G401 (cell line): ENCODE measurements around the gene ORMDL2. TPM values are rescaled to one million over a fixed set of nuclear protein-coding genes. Genes with fewer than 3 reads are reported as not detected.
"Not testable (repeated sequence)": the region's sequence is repeated elsewhere in the genome, so short reads cannot be mapped to it uniquely, and the experiment has no call there.

ENCODE experiments used
- DNase-seq: peaks from one replicate; pipeline ENCODE4 v3.0.0-alpha.2; 2015; ENCODE audit warnings: low spot score
- in situ Hi-C: cut with HindIII; loops from 2 replicates; pipeline ENCODE4 v1.10.0; 2016; ENCODE audit warnings: low sequenced_read_pairs, mixed read lengths
- total RNA-seq: library from RNA; depleted of rRNA; stranded (reverse); fragments of >200 nt; shearing (Covaris generic); gene quantifications from 2 replicates; pipeline ENCODE4 v1.2.3, GENCODE V29; 2014; rRNA removed

ORMDL2 gene
- total RNA-seq, 1 experiment from 2014 or later, result 27.8 TPM

- no peak for DNase-seq
- in situ Hi-C loops, result no loop called here
These were observed 29.9 kb downstream of the ORMDL2 start for GRCh38 chr12:55847603-55848291.

DNA sequence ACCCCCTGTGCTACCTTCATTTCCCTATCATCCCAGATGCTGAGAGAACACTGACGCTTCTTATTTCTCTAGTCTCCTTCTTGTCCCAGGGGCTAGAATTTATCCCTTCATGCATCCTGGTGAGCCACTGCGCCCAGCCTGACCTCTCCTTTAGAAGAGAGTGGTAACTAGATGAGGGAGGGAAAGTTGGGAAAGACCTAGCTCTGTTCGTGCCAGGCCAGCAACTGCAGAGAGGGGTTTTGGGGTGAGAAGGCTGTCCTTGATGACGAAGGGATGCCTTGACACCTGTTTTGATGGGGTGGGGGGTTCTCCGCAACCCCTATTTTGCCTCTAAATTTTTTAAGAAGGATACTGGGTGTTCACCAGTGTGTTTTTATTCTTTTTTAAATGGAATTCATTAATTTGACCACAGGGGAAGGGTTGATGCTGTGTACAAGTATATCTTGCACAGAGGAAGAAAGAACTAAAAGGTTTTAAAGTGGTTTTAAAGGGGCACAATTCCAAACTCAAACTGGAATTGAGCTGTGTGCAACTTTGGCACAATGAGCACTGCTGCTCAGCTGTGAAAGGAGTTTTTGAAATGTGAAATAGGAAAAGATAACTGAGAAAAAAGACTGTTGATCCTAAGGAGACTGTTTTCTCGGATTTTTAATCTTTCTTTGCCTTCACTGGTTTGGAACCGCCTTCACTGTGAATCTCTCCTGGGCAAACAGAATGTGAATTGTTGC is 31.9 kb downstream of the ORMDL2 start:
- in situ Hi-C loops, result no loop called here
- no peak for DNase-seq

GRCh38 chr12:55850401-55850800 is 32.6 kb downstream of the ORMDL2 start:
- DNase-seq, result no peak
- in situ Hi-C loops, result no loop called here

DNA sequence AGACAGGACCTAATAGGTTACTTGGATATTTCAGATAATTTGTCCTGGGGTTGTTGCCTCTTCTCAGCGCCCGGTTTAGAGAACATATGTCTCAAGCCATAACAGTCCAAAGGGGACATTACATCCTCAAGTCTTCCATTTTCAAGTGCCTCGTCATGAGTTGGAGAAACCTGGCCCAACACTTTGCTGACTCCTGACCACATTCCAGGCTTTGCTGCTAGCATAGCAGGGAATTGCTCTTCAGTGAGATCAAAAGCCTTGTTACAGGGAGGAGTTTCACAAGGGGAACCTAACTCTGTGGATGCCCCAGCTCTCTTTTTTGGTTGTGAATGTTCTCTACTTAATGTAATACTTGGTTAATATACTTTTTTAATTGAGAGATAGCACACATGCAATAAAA is 33.1 kb downstream of the ORMDL2 start:
- no peak for DNase-seq
- in situ Hi-C loops, result no loop called here

DNA sequence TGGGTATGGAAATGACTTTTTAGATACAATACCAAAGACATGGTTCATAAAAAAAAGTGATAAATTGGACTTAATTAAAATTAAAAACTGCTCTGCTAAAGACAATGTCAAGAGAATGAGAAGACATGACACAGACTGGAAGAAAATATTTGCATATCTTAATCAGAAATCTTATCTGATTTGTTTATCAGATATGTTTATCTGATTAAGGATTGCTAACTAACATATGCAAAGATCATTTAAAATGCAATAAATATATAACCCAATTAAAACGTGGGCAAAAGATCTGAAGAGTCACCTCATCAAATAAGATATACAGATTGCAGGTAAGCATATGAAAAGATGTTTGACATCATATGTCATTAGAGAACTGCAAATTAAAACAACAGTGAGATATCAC is 34.9 kb downstream of the ORMDL2 start:
- in situ Hi-C loops, result no loop called here
- DNase-seq, result no peak

- in situ Hi-C loops, result no loop called here
These were observed 43.6 kb downstream of the ORMDL2 start for GRCh38 chr12:55861396-55861795.

GRCh38 chr12:55861871-55862270 is 44.0 kb downstream of the ORMDL2 start:
- DNase-seq, result no peak
- in situ Hi-C loops, result no loop called here

More at GRCh38 chr12:55861396-55861795, 43.6 kb downstream of the ORMDL2 start:
- DNase-seq, result no peak

DNA sequence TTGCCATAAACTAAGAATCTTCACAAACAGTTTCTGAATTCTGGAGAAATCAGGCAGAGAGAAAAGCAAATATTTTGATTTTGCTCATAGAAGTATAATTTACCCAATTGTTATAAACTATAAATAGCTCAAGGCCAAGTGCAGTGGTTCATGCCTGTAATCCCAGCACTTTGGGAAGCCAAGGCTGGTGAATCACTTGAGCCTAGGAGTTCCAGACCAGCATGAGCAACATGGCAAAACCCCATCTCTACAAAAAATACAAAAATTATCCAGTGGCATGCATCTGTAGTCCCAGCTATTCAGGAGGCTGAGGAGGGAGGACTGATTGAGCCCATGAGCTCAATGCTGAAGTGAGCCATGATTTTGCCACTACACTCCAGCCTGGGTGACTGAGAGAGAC is 44.4 kb downstream of the ORMDL2 start:
- DNase-seq, result no peak
- in situ Hi-C loops, result no loop called here

- in situ Hi-C loops, DNase-seq: not testable (repeated sequence)
These were observed 45.1 kb downstream of the ORMDL2 start for GRCh38 chr12:55862931-55863330.

DNA sequence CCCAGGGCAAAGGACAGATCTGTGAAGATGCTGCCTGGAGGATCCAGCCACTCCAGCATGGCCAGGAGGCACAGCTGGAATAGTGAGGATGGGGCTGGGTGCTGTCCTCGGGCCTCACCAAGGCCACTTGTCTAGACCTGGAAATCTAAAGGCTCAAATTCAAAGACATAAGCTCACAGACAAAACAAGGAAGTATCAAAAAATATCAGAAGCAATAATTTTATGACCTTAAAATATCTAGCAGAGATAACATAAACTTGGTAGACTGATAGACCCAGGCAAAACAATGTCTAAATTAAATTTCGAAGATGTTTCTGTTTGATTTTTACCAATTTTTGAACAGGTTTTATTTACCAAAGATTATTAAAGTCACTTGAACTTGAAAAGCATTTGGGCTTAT is 47.5 kb downstream of the ORMDL2 start:
- DNase-seq, result no peak

DNA sequence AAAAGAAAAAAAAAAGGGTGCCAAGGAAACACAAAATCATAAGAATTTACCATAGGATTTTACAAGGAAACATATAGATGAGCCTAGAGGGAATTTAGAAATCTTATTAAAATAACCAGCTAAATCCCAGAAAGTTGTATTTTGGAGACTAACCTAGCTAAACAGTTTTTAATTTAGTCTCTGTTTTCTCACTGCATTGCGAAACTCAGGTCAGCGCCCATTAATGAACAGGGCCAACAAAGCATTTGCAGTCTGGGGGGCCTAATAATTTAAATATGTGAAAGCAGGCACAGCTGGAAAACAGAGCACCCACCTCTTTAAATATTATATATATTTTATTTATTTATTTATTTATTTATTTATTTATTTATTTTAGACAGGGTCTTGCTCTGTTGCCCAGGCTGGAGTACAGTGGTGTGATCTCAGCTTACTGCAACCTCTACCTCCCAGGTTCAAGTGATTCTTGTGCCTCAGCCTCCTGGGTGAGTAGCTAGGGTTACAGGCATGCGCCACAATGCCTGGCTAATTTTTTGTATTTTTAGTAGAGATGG is 48.7 kb downstream of the ORMDL2 start:
- in situ Hi-C loops, DNase-seq: not testable (repeated sequence)

More for the DNA sequence above, 47.5 kb downstream of the ORMDL2 start:
- in situ Hi-C loops, result no loop called here

Other genes starting within 250 kb of the ORMDL2 start
- not detected in 2 replicates for gene OR2AP1, start 245.6 kb upstream of the ORMDL2 start, total RNA-seq
- gene OR10P1, start 181.1 kb upstream of the ORMDL2 start, total RNA-seq, result not detected in 2 replicates
- 0.58 and 3.0 TPM in 2 replicates for gene ITGA7, start 110.1 kb upstream of the ORMDL2 start, total RNA-seq
- 60.2 and 73.7 TPM in 2 replicates for gene BLOC1S1, start 102.0 kb upstream of the ORMDL2 start, total RNA-seq
- gene RDH5, start 97.6 kb upstream of the ORMDL2 start, total RNA-seq, result 2.5 and 4.3 TPM in 2 replicates
- 897 and 1,131 TPM in 2 replicates for gene CD63, start 89.0 kb upstream of the ORMDL2 start, total RNA-seq
- gene GDF11, start 74.9 kb upstream of the ORMDL2 start, total RNA-seq, result 16.2 and 29.2 TPM in 2 replicates
- 248 and 272 TPM in 2 replicates for gene SARNP, start 317 bp upstream of the ORMDL2 start, total RNA-seq
- 17.3 and 33.2 TPM in 2 replicates for gene DNAJC14, start 11.5 kb downstream of the ORMDL2 start, total RNA-seq
- 0.98 and 1.8 TPM in 2 replicates for gene MMP19, start 24.9 kb downstream of the ORMDL2 start, total RNA-seq
- gene PYM1, start 109.9 kb downstream of the ORMDL2 start, total RNA-seq, result 93.9 and 119 TPM in 2 replicates
- 3.6 and 9.7 TPM in 2 replicates for gene DGKA, start 113.1 kb downstream of the ORMDL2 start, total RNA-seq
- 22.2 and 27.9 TPM in 2 replicates for gene PMEL, start 148.0 kb downstream of the ORMDL2 start, total RNA-seq
- gene CDK2, start 148.8 kb downstream of the ORMDL2 start, total RNA-seq, result 44.7 and 52.3 TPM in 2 replicates
- 16.9 and 22.1 TPM in 2 replicates for gene RAB5B, start 156.0 kb downstream of the ORMDL2 start, total RNA-seq
- 39.8 and 50.2 TPM in 2 replicates for gene SUOX, start 179.2 kb downstream of the ORMDL2 start, total RNA-seq
- 0.54 and 4.4 TPM in 2 replicates for gene IKZF4, start 203.0 kb downstream of the ORMDL2 start, total RNA-seq
- gene RPS26, start 223.9 kb downstream of the ORMDL2 start, total RNA-seq, result 1,383 and 1,581 TPM in 2 replicates